ENCODE results near the gene DBI. TPM values are rescaled to one million over a fixed set of nuclear protein-coding genes. Genes with fewer than 3 reads are reported as not detected.

The DBI gene
- total and polyA plus RNA-seq, 3 donors from 2014 or later = 109 to 434 (median 130) TPM

DNA sequence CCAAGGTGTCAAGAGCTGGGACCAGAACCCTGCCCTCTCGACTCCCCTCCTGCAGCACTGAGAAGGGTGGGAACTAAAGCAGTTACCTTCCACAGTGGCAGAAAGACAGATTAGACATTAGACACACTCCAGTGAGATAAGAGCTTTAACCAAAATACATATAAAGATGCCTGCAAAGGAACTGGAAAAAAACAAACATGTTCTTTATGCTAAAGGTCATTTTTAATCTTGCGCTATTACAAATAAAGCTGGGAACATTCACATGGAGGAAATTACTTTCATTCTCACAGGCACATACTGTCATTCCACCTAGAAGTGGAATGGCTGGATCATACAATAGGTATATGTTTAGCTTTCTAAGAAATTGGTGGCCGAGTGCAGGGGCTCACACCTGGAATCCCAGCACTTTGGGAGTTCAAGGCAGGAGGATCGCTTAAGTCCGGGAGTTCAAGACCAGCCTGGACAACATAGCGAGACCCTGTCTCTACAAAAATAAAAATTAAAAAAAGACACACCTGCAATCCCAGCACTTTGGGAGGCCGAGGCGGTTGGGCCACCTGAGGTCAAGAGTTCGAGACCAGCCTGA is 42.0 kb upstream of the DBI start:
- TF ChIP-seq CTCF (IDR thresholded peaks at IDR 0.05) (no peak), POLR2A (IDR thresholded peaks at IDR 0.05) (no peak)
- Histone ChIP-seq H3K4me1 (no peaks in the 10 kb centered on the region), H3K27me3 (no peaks in the 10 kb centered on the region), H3K36me3 (ENCODE audit: low read depth, missing control alignments) (no peaks in the 10 kb centered on the region), H3K27ac (no peak overlapping the region), H3K4me3 (no peak overlapping the region), H3K9me3 (no peaks in the 10 kb centered on the region)
- intact Hi-C loops (cut with DNase I; ENCODE audit: low total_unique reads) = no loop called here
- no peak for DNase-seq
- WGBS, 2 donors = 93 to 95% methylated on average over 9 of the region's 9 CpGs

DNA sequence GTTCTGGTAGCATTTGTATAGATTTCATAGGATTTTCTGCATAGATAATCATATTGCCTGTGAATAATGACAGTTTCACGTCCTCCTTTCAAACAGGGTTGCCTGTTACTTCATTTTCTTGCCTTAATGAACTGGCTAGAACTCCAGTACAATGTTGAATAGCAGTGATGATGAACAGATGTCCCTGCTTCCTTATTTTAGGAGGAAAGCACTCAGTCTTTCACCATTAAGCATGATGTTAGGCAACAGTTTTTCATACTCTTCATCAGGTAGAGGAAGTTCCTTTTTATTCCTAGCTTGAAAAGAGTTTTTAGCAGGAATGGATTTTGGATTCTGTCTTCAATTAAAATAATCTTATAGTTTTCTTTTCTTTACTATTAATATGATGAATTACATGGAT is 39.8 kb upstream of the DBI start:
- DNase-seq = no peak
- 83 to 95% methylated on average over 1 of the region's 1 CpG for WGBS, 2 donors
- H3K27me3 ChIP-seq = no peaks in the 10 kb centered on the region
- no peak for TF ChIP-seq POLR2A (IDR thresholded peaks at IDR 0.05)
- no peak for TF ChIP-seq CTCF (IDR thresholded peaks at IDR 0.05)
- no peaks in the 10 kb centered on the region for H3K9me3 ChIP-seq
- no peaks in the 10 kb centered on the region for H3K4me1 ChIP-seq
- intact Hi-C loops (cut with DNase I; ENCODE audit: low total_unique reads) = no loop called here
- H3K36me3 ChIP-seq (ENCODE audit: low read depth, missing control alignments) = no peaks in the 10 kb centered on the region
- H3K4me3 ChIP-seq = no peak overlapping the region
- H3K27ac ChIP-seq = no peak overlapping the region

- H3K27me3 ChIP-seq = no peaks in the 10 kb centered on the region
- no peak for TF ChIP-seq POLR2A (IDR thresholded peaks at IDR 0.05)
- TF ChIP-seq CTCF (IDR thresholded peaks at IDR 0.05) = no peak
- no peaks in the 10 kb centered on the region for H3K9me3 ChIP-seq
- H3K4me1 ChIP-seq = no peaks in the 10 kb centered on the region
- WGBS, 2 donors = 92 to 98% methylated on average over 6 of the region's 6 CpGs
- intact Hi-C loops (cut with DNase I; ENCODE audit: low total_unique reads) = no loop called here
- no peaks in the 10 kb centered on the region for H3K36me3 ChIP-seq (ENCODE audit: low read depth, missing control alignments)
- H3K27ac ChIP-seq = no peak overlapping the region
- no peak overlapping the region for H3K4me3 ChIP-seq
- DNase-seq = no peak
These were observed 39.3 kb upstream of the DBI start for GRCh38 chr2:119327431-119327830.

- no peaks in the 10 kb centered on the region for H3K4me1 ChIP-seq
- H3K36me3 ChIP-seq (ENCODE audit: low read depth, missing control alignments) = no peaks in the 10 kb centered on the region
- no peaks in the 10 kb centered on the region for H3K27me3 ChIP-seq
- WGBS, 2 donors = 90 to 94% methylated on average over 6 of the region's 6 CpGs
- intact Hi-C loops (cut with DNase I; ENCODE audit: low total_unique reads) = no loop called here
- no peak overlapping the region for H3K4me3 ChIP-seq
- H3K9me3 ChIP-seq = no peaks in the 10 kb centered on the region
- no peak for DNase-seq
- TF ChIP-seq CTCF (IDR thresholded peaks at IDR 0.05) (no peak), POLR2A (IDR thresholded peaks at IDR 0.05) (no peak)
- no peak overlapping the region for H3K27ac ChIP-seq
These were observed 33.8 kb upstream of the DBI start for GRCh38 chr2:119332953-119333352.

GRCh38 chr2:119333360-119333759 is 33.4 kb upstream of the DBI start:
- intact Hi-C loops (cut with DNase I; ENCODE audit: low total_unique reads) = no loop called here
- Histone ChIP-seq H3K9me3 (no peaks in the 10 kb centered on the region), H3K27me3 (no peaks in the 10 kb centered on the region), H3K36me3 (ENCODE audit: low read depth, missing control alignments) (no peaks in the 10 kb centered on the region), H3K4me1 (no peaks in the 10 kb centered on the region), H3K4me3 (no peak overlapping the region), H3K27ac (no peak overlapping the region)
- 89 to 93% methylated on average over 3 of the region's 3 CpGs for WGBS, 2 donors
- TF ChIP-seq CTCF (IDR thresholded peaks at IDR 0.05) (no peak), POLR2A (IDR thresholded peaks at IDR 0.05) (no peak)
- no peak for DNase-seq

Data from testis (tissue), 3 donors.